Neural cell (in vitro differentiated cells): ENCODE results near the gene DACT2. TPM values are rescaled to one million over a fixed set of nuclear protein-coding genes. Genes with fewer than 3 reads are reported as not detected.
A peak's percentile ranks its signal among the peaks of the same experiment; 100 is the strongest.

ENCODE experiments used
- H2AFZ ChIP-seq: fragments of 200-600, 300-800 bp; sonication (generic), shearing (Covaris generic); 2 replicates; pipeline ENCODE4 v1.6.0; 2014; ENCODE audit warnings: low read depth, mild to moderate bottlenecking, antibody characterized with exemption, low read length, moderate library complexity
- H3F3A ChIP-seq: fragments of 200-600 bp; shearing (Covaris generic); 2 replicates; pipeline ENCODE4 v1.6.1; 2016; ENCODE audit warnings: mild to moderate bottlenecking, moderate library complexity, mixed read lengths, antibody characterized with exemption, low read length; ENCODE audit not compliant: insufficient read depth, poor library complexity, severe bottlenecking
- H3K27ac ChIP-seq: fragments of 200-600, 300-800 bp; sonication (generic), shearing (Covaris generic); 2 replicates; pipeline ENCODE4 v1.5.1; 2014; ENCODE audit warnings: mild to moderate bottlenecking, low read length, moderate library complexity
- H3K27me3 ChIP-seq: fragments of 300-800, 200-600 bp; sonication (generic), shearing (Covaris generic); 2 replicates; pipeline ENCODE4 v1.6.0; 2014; ENCODE audit warnings: mild to moderate bottlenecking, low read depth, low read length, moderate library complexity; ENCODE audit not compliant: insufficient read depth
- H3K36me3 ChIP-seq: fragments of 300-800, 200-600 bp; sonication (generic), shearing (Covaris generic); 2 replicates; pipeline ENCODE4 v1.5.1; 2014; ENCODE audit warnings: mild to moderate bottlenecking, antibody characterized with exemption, low read length, moderate library complexity; ENCODE audit not compliant: insufficient read depth
- H3K4me2 ChIP-seq: fragments of 300-800, 200-600 bp; sonication (generic), shearing (Covaris generic); 2 replicates; pipeline ENCODE4 v1.6.0; 2014; ENCODE audit warnings: mild to moderate bottlenecking, low read length
- H3K4me3 ChIP-seq: fragments of 300-800, 200-600 bp; sonication (generic), shearing (Covaris generic); 2 replicates; pipeline ENCODE4 v1.5.1; 2014; ENCODE audit warnings: mild to moderate bottlenecking, low read length, moderate library complexity
- H3K79me2 ChIP-seq: fragments of 200-600 bp; shearing (Covaris generic); replicated peaks from 2 replicates; pipeline ENCODE4 v1.6.0; 2014; ENCODE audit warnings: mild to moderate bottlenecking, low read length, moderate library complexity; ENCODE audit not compliant: insufficient read depth
- H3K9ac ChIP-seq: fragments of 300-800, 200-600 bp; sonication (generic), shearing (Covaris generic); 2 replicates; pipeline ENCODE4 v1.6.1; 2016; ENCODE audit warnings: mild to moderate bottlenecking, low read length, mixed read lengths
- H3K9me2 ChIP-seq: fragments of 200-600 bp; shearing (Covaris generic); 2 replicates; pipeline ENCODE4 v1.6.1; 2016; ENCODE audit warnings: mild to moderate bottlenecking, low read length, mixed read lengths; ENCODE audit not compliant: insufficient read depth
- H3K9me3 ChIP-seq: fragments of 200-600, 300-800 bp; sonication (generic), shearing (Covaris generic); 2 replicates; pipeline ENCODE4 v1.6.1; 2016; ENCODE audit warnings: mild to moderate bottlenecking, mixed run types, low read length, moderate library complexity, mixed read lengths
- H4K20me1 ChIP-seq: fragments of 200-600 bp; shearing (Covaris generic); 2 replicates; pipeline ENCODE4 v1.6.1; 2016; ENCODE audit warnings: mild to moderate bottlenecking, mixed run types; ENCODE audit not compliant: insufficient read depth
- EP300 ChIP-seq: fragments of 450-650 bp; conservative IDR thresholded peaks from 2 replicates; pipeline ENCODE4 v1.6.1; 2014; ENCODE audit warnings: antibody characterized with exemption, mild to moderate bottlenecking, moderate library complexity; ENCODE audit not compliant: poor library complexity, severe bottlenecking
- EZH2 ChIP-seq: fragments of 200-600, 300-800 bp; shearing (Covaris generic), sonication (generic); IDR thresholded peaks from 2 replicates; pipeline ENCODE4 v1.6.1; 2014; ENCODE audit warnings: antibody characterized with exemption, low read length, borderline replicate concordance, mild to moderate bottlenecking; ENCODE audit not compliant: insufficient read depth, poor library complexity, severe bottlenecking
- MXI1 ChIP-seq: fragments of 450-650 bp; conservative IDR thresholded peaks from 2 replicates; pipeline ENCODE4 v1.6.1; 2014; ENCODE audit warnings: antibody characterized with exemption, mild to moderate bottlenecking; ENCODE audit not compliant: poor library complexity, severe bottlenecking
- POLR2AphosphoS5 ChIP-seq: IDR thresholded peaks from 2 replicates; pipeline ENCODE4 v1.6.1; 2012
- RAD21 ChIP-seq: fragments of 450-650 bp; conservative IDR thresholded peaks from 2 replicates; pipeline ENCODE4 v1.6.1; 2014; ENCODE audit warnings: antibody characterized with exemption, mild to moderate bottlenecking, moderate library complexity
- SMC3 ChIP-seq: fragments of 450-650 bp; conservative IDR thresholded peaks from 2 replicates; pipeline ENCODE4 v1.6.1; 2014; ENCODE audit warnings: antibody characterized with exemption, mild to moderate bottlenecking, moderate library complexity; ENCODE audit not compliant: poor library complexity
- TAF1 ChIP-seq: IDR thresholded peaks from 2 replicates; pipeline ENCODE4 v1.6.1; 2012; ENCODE audit warnings: low read depth
- polyA plus RNA-seq: library from polyadenylated mRNA; depleted of rRNA; stranded (reverse); fragments of >200 nt; gene quantifications from 2 replicates; pipeline ENCODE4 v1.2.3, GENCODE V29; 2014
- TF ChIP-seq, protein P1 (sequence below): IDR thresholded peaks from 2 replicates; pipeline ENCODE4 v1.6.1; 2012; ENCODE audit warnings: borderline replicate concordance
- TF ChIP-seq, protein P2 (sequence below): fragments of 450-650 bp; IDR thresholded peaks from 2 replicates; pipeline ENCODE4 v1.5.1; 2014; ENCODE audit warnings: antibody characterized with exemption, mild to moderate bottlenecking, moderate library complexity; ENCODE audit not compliant: poor library complexity, severe bottlenecking

The DACT2 gene
- polyA plus RNA-seq, 1 donor from 2014 or later: 0.48 TPM

DNA sequence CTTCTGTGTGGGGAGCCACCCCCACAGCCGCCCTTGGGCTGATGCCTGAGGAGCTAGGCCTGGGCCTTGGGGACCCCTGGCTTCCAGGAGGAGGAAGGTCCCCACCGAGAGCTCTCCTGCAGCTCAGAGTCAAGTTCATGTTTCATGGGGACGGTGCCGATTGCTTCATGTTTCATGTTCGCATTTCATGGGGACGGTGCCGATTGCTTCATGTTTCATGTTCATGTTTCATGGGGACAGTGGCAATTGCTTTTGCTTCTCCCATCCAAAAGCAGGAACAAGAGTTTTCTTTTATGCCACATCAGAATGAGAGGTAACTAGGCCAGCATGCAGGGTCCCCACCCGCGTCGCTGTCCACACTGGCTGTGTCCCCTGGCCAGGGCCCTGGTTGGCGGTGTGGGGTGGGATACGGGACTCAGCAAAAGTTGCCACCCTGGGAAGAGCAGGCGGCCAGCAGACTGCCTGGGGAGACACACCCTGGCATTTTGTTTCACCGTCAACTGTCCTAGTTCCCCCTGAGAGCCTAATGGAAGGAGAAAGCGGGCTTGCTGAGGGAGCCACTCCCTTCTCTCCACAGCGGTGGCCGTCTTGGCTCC is 46.0 kb downstream of the DACT2 start:
- Histone ChIP-seq H2AFZ (no peak overlapping the region), H3K9me3 (no peaks in the 10 kb centered on the region), H4K20me1 (no peaks in the 10 kb centered on the region), H3K9me2 (no peaks in the 10 kb centered on the region), H3K4me2 (no peak overlapping the region), H3K36me3 (no peaks in the 10 kb centered on the region), H3K4me3 (no peak overlapping the region), H3K9ac (no peak overlapping the region), H3K27me3 (no peaks in the 10 kb centered on the region), H3K27ac (no peak overlapping the region), H3K79me2 (no peaks in the 10 kb centered on the region), H3F3A (no peaks in the 10 kb centered on the region)
- TF ChIP-seq, protein P1, sequence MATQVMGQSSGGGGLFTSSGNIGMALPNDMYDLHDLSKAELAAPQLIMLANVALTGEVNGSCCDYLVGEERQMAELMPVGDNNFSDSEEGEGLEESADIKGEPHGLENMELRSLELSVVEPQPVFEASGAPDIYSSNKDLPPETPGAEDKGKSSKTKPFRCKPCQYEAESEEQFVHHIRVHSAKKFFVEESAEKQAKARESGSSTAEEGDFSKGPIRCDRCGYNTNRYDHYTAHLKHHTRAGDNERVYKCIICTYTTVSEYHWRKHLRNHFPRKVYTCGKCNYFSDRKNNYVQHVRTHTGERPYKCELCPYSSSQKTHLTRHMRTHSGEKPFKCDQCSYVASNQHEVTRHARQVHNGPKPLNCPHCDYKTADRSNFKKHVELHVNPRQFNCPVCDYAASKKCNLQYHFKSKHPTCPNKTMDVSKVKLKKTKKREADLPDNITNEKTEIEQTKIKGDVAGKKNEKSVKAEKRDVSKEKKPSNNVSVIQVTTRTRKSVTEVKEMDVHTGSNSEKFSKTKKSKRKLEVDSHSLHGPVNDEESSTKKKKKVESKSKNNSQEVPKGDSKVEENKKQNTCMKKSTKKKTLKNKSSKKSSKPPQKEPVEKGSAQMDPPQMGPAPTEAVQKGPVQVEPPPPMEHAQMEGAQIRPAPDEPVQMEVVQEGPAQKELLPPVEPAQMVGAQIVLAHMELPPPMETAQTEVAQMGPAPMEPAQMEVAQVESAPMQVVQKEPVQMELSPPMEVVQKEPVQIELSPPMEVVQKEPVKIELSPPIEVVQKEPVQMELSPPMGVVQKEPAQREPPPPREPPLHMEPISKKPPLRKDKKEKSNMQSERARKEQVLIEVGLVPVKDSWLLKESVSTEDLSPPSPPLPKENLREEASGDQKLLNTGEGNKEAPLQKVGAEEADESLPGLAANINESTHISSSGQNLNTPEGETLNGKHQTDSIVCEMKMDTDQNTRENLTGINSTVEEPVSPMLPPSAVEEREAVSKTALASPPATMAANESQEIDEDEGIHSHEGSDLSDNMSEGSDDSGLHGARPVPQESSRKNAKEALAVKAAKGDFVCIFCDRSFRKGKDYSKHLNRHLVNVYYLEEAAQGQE: no peak
- TF ChIP-seq, protein P2, sequence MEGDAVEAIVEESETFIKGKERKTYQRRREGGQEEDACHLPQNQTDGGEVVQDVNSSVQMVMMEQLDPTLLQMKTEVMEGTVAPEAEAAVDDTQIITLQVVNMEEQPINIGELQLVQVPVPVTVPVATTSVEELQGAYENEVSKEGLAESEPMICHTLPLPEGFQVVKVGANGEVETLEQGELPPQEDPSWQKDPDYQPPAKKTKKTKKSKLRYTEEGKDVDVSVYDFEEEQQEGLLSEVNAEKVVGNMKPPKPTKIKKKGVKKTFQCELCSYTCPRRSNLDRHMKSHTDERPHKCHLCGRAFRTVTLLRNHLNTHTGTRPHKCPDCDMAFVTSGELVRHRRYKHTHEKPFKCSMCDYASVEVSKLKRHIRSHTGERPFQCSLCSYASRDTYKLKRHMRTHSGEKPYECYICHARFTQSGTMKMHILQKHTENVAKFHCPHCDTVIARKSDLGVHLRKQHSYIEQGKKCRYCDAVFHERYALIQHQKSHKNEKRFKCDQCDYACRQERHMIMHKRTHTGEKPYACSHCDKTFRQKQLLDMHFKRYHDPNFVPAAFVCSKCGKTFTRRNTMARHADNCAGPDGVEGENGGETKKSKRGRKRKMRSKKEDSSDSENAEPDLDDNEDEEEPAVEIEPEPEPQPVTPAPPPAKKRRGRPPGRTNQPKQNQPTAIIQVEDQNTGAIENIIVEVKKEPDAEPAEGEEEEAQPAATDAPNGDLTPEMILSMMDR: no peak
- TF ChIP-seq TAF1 (no peak), SMC3 (no peak), POLR2AphosphoS5 (no peak), RAD21 (no peak), EZH2 (no peak), MXI1 (no peak), EP300 (no peak)

DNA sequence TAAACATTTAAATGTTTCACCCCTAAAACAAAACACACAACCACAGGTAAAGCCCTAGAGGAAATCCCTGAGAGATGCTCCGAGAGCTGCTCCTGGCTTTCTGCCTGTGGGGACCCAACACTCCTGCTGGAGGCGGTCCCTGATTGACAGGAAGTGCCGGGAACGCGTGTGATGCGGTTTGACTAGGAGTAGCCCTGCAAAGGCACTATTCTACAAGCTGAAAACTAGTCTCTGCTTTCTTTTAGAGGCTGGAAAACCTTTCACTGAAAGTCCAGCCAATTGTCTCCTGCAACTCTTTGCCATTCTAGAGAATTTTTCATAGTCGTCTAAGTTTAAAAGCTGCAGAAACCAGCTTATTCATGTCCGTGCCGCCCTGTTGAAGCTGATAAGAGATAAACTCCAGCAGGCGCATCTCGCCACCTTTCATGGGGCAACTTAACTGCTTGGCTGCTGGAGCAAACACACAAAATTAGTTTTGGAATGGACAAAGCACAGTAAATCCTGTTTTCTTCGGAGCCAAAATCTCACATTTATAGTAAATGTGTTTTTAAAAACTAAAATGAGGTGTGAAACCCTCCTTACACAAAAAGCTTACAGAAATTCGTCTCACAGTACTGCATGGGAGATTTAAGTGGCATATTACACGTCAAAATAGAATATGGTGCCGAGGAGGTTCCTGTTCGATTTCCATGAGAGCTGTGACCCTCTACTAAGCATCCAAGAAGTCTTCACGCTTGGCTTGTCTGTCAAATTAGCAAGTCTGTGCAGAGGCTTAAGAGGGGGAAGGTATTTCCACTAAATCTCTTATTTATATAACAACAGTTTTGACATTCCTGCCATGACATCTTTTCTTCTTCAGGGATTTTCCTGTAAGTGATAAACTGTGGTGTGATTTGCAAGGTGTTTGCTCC is 46.9 kb downstream of the DACT2 start:
- Histone ChIP-seq H3K27me3 (no peaks in the 10 kb centered on the region), H3K9ac (no peak overlapping the region), H3K4me3 (peak overlapping the region; percentile 8), H3K9me2 (no peaks in the 10 kb centered on the region), H3K79me2 (no peaks in the 10 kb centered on the region), H3F3A (no peaks in the 10 kb centered on the region), H3K4me2 (no peak overlapping the region), H3K36me3 (no peaks in the 10 kb centered on the region), H3K9me3 (no peaks in the 10 kb centered on the region), H4K20me1 (no peaks in the 10 kb centered on the region), H3K27ac (no peak overlapping the region), H2AFZ (no peak overlapping the region)
- TF ChIP-seq SMC3 (no peak), EP300 (no peak)
- TF ChIP-seq, protein P2: peak; percentile 36
- TF ChIP-seq, protein P1: no peak
